ENCODE results near the gene TCEANC.

TCEANC gene

DNA sequence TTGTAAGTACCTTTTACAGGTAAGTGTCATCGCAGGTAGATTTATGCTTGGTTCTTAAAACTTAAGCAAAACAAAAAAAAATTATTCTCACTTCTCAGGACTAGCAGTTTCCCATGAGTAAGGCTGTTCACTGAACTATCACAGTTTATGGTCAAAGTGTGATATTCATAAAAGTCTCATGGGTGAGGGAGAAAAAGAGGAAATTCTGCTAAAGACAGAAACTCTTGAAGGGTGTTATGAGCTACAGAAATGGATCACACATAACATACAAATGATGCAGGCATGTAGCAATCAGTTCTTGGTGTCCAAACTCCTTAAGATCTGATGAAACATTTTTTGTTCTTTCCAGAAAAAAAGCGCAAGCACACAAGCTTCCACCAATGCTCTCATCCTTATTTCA, 44.5 kb downstream of the TCEANC start:
- no peak overlapping the region for H2AFZ ChIP-seq
- TF ChIP-seq, protein P1, sequence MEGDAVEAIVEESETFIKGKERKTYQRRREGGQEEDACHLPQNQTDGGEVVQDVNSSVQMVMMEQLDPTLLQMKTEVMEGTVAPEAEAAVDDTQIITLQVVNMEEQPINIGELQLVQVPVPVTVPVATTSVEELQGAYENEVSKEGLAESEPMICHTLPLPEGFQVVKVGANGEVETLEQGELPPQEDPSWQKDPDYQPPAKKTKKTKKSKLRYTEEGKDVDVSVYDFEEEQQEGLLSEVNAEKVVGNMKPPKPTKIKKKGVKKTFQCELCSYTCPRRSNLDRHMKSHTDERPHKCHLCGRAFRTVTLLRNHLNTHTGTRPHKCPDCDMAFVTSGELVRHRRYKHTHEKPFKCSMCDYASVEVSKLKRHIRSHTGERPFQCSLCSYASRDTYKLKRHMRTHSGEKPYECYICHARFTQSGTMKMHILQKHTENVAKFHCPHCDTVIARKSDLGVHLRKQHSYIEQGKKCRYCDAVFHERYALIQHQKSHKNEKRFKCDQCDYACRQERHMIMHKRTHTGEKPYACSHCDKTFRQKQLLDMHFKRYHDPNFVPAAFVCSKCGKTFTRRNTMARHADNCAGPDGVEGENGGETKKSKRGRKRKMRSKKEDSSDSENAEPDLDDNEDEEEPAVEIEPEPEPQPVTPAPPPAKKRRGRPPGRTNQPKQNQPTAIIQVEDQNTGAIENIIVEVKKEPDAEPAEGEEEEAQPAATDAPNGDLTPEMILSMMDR (IDR thresholded peaks at IDR 0.05), result no peak
- no peak overlapping the region for H3K4me2 ChIP-seq (ENCODE audit: low read length)
- no peak overlapping the region for H3K9ac ChIP-seq
- H3K4me1 ChIP-seq, result peaks cover 7% of the 10 kb centered on the region
- H3K27ac ChIP-seq, result no peak overlapping the region
- H3K9me3 ChIP-seq (ENCODE audit: control insufficient read depth, low read length), result no peaks in the 10 kb centered on the region
- peaks cover 41% of the 10 kb centered on the region for H3K79me2 ChIP-seq
- H3K27me3 ChIP-seq (ENCODE audit: control insufficient read depth, insufficient read depth, low read length), result no peaks in the 10 kb centered on the region
- H3K36me3 ChIP-seq (ENCODE audit: control insufficient read depth, insufficient read depth, low read length), result no peaks in the 10 kb centered on the region
- no peak overlapping the region for H3K4me3 ChIP-seq (ENCODE audit: low read depth, low read length)

DNA sequence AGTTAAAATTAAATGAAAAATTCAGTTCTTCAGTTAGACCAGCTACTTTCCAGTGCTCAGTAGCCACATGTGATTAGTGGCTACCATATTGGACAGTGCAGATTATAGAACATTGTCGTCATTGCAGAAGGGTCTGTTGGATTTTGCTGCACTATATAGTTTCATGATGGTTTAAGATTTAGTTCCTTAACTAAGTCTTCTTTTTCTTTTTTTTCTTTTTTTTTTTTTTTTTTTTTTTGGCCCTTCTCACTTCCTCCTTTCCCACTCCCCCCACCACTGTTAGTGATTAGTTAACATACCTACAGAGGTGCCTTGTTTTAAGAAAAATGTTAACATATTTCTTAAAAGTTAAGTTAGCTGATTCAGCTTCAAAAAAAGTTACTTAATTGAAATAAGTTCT, 45.0 kb downstream of the TCEANC start:
- Histone ChIP-seq H3K27ac (no peak overlapping the region), H3K36me3 (ENCODE audit: control insufficient read depth, insufficient read depth, low read length) (no peaks in the 10 kb centered on the region), H3K27me3 (ENCODE audit: control insufficient read depth, insufficient read depth, low read length) (no peaks in the 10 kb centered on the region), H3K4me1 (peaks cover 7% of the 10 kb centered on the region), H3K9ac (no peak overlapping the region), H3K4me2 (ENCODE audit: low read length) (no peak overlapping the region), H3K9me3 (ENCODE audit: control insufficient read depth, low read length) (no peaks in the 10 kb centered on the region), H3K79me2 (peaks cover 36% of the 10 kb centered on the region), H3K4me3 (ENCODE audit: low read depth, low read length) (no peak overlapping the region), H2AFZ (no peak overlapping the region)
- TF ChIP-seq, protein P1 (IDR thresholded peaks at IDR 0.05), result no peak

DNA sequence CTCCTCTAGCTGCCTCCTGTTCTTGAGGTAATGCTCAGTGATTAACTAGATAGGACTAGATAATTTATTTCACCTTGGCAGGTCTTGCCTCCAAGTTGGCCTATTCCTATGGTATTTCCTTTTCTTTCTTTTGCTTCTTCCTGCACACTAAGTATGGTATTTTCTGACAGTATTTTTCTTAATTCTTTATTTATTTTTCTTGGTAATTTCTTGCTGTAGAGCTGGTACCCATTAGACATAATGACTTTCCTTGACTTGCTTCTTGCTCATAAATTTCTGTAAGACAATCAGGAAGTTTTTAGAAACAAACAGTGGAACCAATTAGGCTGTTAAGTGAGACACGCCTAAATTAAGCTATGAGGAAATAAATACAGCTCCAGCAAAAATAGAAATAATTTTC, 45.5 kb downstream of the TCEANC start:
- no peak overlapping the region for H3K4me3 ChIP-seq (ENCODE audit: low read depth, low read length)
- H3K4me1 ChIP-seq, result peaks cover 7% of the 10 kb centered on the region
- no peak overlapping the region for H2AFZ ChIP-seq

DNA sequence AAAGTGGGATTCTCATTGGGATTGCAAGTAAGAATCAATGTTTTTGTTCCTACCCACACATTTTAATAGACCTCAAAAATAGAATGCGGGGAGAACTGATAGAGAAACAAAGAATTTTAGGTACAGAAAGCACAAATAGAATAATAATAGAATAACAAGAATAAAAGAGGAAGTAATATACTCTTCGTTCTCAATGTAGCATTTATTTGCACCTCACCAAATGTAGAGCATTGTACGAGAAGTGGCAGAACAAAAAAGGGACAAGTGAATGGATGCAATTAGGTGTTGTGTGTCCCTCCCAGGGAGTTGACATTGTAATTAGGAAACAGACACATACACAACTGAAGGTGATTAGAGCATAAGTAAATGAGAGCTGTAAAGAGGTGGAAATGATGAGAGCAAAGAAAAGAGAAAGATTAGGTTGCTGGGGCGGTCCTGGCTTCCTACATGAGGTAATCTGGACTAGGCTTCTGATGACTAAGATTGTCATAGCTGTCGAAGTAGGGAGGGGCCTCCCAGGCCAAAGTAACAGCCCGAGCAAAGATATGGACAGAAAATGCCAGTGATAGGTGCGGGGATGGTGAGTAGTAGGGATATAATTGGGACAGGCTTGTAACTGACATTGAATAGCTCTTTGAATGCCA, 46.4 kb downstream of the TCEANC start:
- no peak overlapping the region for H3K27ac ChIP-seq
- H3K79me2 ChIP-seq, result peaks cover 34% of the 10 kb centered on the region
- TF ChIP-seq, protein P1 (IDR thresholded peaks at IDR 0.05), result no peak
- no peaks in the 10 kb centered on the region for H3K36me3 ChIP-seq (ENCODE audit: control insufficient read depth, insufficient read depth, low read length)
- H2AFZ ChIP-seq, result no peak overlapping the region
- H3K4me3 ChIP-seq (ENCODE audit: low read depth, low read length), result no peak overlapping the region
- H3K9me3 ChIP-seq (ENCODE audit: control insufficient read depth, low read length), result no peaks in the 10 kb centered on the region
- H3K4me2 ChIP-seq (ENCODE audit: low read length), result no peak overlapping the region
- peaks cover 7% of the 10 kb centered on the region for H3K4me1 ChIP-seq
- H3K27me3 ChIP-seq (ENCODE audit: control insufficient read depth, insufficient read depth, low read length), result no peaks in the 10 kb centered on the region
- no peak overlapping the region for H3K9ac ChIP-seq

More for the DNA sequence above, 45.5 kb downstream of the TCEANC start:
- TF ChIP-seq, protein P1 (IDR thresholded peaks at IDR 0.05), result no peak
- no peaks in the 10 kb centered on the region for H3K27me3 ChIP-seq (ENCODE audit: control insufficient read depth, insufficient read depth, low read length)
- H3K9ac ChIP-seq, result no peak overlapping the region
- no peaks in the 10 kb centered on the region for H3K9me3 ChIP-seq (ENCODE audit: control insufficient read depth, low read length)
- H3K4me2 ChIP-seq (ENCODE audit: low read length), result no peak overlapping the region
- peaks cover 34% of the 10 kb centered on the region for H3K79me2 ChIP-seq
- no peak overlapping the region for H3K27ac ChIP-seq
- no peaks in the 10 kb centered on the region for H3K36me3 ChIP-seq (ENCODE audit: control insufficient read depth, insufficient read depth, low read length)

DNA sequence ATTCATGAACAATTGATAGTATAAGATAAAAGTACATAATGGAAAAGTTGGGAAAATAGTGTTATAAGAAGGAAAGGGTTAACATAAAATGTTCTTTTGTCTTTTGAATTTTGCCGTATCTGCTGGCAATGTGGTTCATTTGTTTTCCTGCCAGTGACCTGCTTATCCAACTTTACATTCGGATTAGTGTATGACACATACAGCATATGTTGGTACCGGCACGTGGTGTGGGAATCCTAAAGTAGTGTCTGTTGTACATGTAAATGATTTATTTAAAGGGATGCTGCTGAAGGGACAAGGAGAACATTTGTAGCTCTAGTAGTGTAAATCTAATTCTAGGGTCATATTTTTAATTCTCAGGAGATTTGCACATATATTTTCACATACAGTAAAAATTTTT, 47.4 kb downstream of the TCEANC start:
- Histone ChIP-seq H3K4me1 (peaks cover 7% of the 10 kb centered on the region), H3K9ac (no peak overlapping the region), H3K36me3 (ENCODE audit: control insufficient read depth, insufficient read depth, low read length) (no peaks in the 10 kb centered on the region), H3K4me3 (ENCODE audit: low read depth, low read length) (no peak overlapping the region), H2AFZ (no peak overlapping the region), H3K9me3 (ENCODE audit: control insufficient read depth, low read length) (no peaks in the 10 kb centered on the region), H3K79me2 (peaks cover 25% of the 10 kb centered on the region), H3K27ac (no peak overlapping the region), H3K27me3 (ENCODE audit: control insufficient read depth, insufficient read depth, low read length) (no peaks in the 10 kb centered on the region), H3K4me2 (ENCODE audit: low read length) (no peak overlapping the region)
- TF ChIP-seq, protein P1 (IDR thresholded peaks at IDR 0.05), result no peak
